ENCODE data around the gene JUN. TPM values are rescaled to one million over a fixed set of nuclear protein-coding genes. Genes with fewer than 3 reads are reported as not detected.

The JUN gene
- total RNA-seq, 2 donors from 2014 or later: 1,878 to 2,007 TPM

DNA sequence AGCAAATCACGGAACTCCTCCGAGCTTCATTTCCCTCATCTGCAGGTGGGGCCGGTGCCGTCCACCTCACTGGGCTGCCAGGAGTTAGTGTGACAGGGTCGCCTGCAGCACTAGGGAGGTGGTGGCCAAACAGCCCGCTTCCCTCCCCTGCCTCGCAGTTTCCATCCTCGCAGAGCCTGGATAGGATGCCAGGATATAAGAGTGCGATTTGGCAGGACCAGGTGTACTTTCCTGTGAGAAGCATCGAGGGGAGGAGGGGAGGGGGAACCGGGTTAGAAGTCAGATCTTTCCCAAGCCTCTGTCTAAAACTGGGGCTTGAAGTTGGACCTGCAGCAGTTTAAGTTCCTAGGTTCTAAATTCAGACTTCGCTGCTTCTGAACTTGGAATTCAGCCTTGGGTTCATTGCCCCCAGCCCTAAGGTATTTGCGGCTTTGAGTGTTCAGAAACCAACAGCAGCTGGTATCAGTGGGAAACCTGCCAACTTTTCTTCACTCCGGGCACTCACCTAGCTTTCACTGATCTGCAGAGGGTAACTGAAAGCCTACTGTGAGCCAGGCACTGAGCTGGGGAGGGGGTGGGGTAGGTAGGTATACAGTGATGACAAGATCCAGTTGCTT lies 1.7 kb upstream of the JUN start:
- H3K36me3 Mint-ChIP-seq (ENCODE audit: low read depth): peaks cover 2% of the 10 kb centered on the region
- ATAC-seq (no peak), DNase-seq (peak; percentile 15 to 16 (median 16))
- peaks cover 27% of the 10 kb centered on the region for H3K4me1 Mint-ChIP-seq
- peaks cover 6% of the 10 kb centered on the region for H3K27me3 Mint-ChIP-seq
- peak overlapping the region; percentile 96 for H3K27ac Mint-ChIP-seq
- no peaks in the 10 kb centered on the region for H3K9me3 ChIP-seq (ENCODE audit: control insufficient read depth, low read length, poor library complexity, severe bottlenecking)
- H3K4me3 Mint-ChIP-seq: peak overlapping the region; percentile 87

- H3K9me3 ChIP-seq (ENCODE audit: control insufficient read depth, low read length, poor library complexity, severe bottlenecking): no peaks in the 10 kb centered on the region
- H3K4me1 Mint-ChIP-seq: peaks cover 22% of the 10 kb centered on the region
- peaks cover 2% of the 10 kb centered on the region for H3K36me3 Mint-ChIP-seq (ENCODE audit: low read depth)
- peak overlapping the region; percentile 87 for H3K4me3 Mint-ChIP-seq
- ATAC-seq: peak; percentile 35
- H3K27ac Mint-ChIP-seq: peak overlapping the region; percentile 96
- peak; percentile 71 to 83 (median 82) for DNase-seq
- H3K27me3 Mint-ChIP-seq: peaks cover 8% of the 10 kb centered on the region
Measured at GRCh38 chr1:58784758-58785441, 1.1 kb upstream of the JUN start.

- DNase-seq (peak; percentile 21 to 26 (median 24)), ATAC-seq (no peak)
- Mint-ChIP-seq H3K4me1 (peaks cover 22% of the 10 kb centered on the region), H3K36me3 (ENCODE audit: low read depth) (peaks cover 2% of the 10 kb centered on the region), H3K27ac (peak overlapping the region; percentile 96), H3K4me3 (peak overlapping the region; percentile 87), H3K27me3 (peaks cover 10% of the 10 kb centered on the region)
- no peaks in the 10 kb centered on the region for H3K9me3 ChIP-seq (ENCODE audit: control insufficient read depth, low read length, poor library complexity, severe bottlenecking)
Measured at GRCh38 chr1:58783090-58783992, 506 bp downstream of the JUN start.

GRCh38 chr1:58782178-58783089 lies 1.4 kb downstream of the JUN start:
- H3K4me3 Mint-ChIP-seq: peak overlapping the region; percentile 87
- H3K4me1 Mint-ChIP-seq: peaks cover 21% of the 10 kb centered on the region
- peaks cover 10% of the 10 kb centered on the region for H3K27me3 Mint-ChIP-seq
- H3K9me3 ChIP-seq (ENCODE audit: control insufficient read depth, low read length, poor library complexity, severe bottlenecking): no peaks in the 10 kb centered on the region
- DNase-seq (peak; percentile 26 to 39 (median 35)), ATAC-seq (no peak)
- peak overlapping the region; percentile 96 for H3K27ac Mint-ChIP-seq
- H3K36me3 Mint-ChIP-seq (ENCODE audit: low read depth): peaks cover 1% of the 10 kb centered on the region

DNA sequence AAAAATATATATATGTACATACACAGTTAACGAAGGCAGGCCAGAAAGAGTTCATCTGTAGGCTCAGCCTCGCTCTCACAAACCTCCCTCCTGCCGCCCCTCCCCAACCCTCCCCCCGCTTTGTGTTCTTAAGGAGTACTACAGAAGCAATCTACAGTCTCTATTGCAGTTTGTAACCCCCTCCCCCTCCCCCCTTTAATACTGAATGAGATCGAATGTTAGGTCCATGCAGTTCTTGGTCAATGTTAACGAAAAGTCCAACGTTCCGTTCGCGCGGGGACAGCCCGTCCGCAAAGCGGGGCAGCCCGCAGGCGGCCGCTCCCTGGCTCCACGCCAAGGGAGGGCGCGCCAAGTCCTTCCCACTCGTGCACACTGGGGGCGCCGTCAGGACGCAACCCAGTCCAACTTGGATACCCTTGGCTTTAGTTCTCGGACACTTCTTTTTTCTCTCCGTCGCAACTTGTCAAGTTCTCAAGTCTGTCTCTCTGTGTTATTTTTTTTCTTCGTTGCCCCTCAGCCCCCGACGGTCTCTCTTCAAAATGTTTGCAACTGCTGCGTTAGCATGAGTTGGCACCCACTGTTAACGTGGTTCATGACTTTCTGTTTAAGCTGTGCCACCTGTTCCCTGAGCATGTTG lies 2.2 kb downstream of the JUN start:
- Mint-ChIP-seq H3K27me3 (peaks cover 10% of the 10 kb centered on the region), H3K4me1 (peaks cover 19% of the 10 kb centered on the region), H3K36me3 (ENCODE audit: low read depth) (no peaks in the 10 kb centered on the region), H3K27ac (peak overlapping the region; percentile 96), H3K4me3 (peak overlapping the region; percentile 87)
- ATAC-seq (no peak), DNase-seq (peak; percentile 48 to 53 (median 52))
- H3K9me3 ChIP-seq (ENCODE audit: control insufficient read depth, low read length, poor library complexity, severe bottlenecking): no peaks in the 10 kb centered on the region

GRCh38 chr1:58780836-58781452 lies 2.9 kb downstream of the JUN start:
- Mint-ChIP-seq H3K27me3 (peaks cover 10% of the 10 kb centered on the region), H3K27ac (peak overlapping the region; percentile 96), H3K36me3 (ENCODE audit: low read depth) (no peaks in the 10 kb centered on the region), H3K4me3 (peak overlapping the region; percentile 87), H3K4me1 (peaks cover 19% of the 10 kb centered on the region)
- DNase-seq: peak; percentile 14 to 31 (median 17)
- H3K9me3 ChIP-seq (ENCODE audit: control insufficient read depth, low read length, poor library complexity, severe bottlenecking): no peaks in the 10 kb centered on the region
- peak; percentile 2 for ATAC-seq

- DNase-seq: no peak
- Mint-ChIP-seq H3K4me1 (peaks cover 19% of the 10 kb centered on the region), H3K27me3 (peaks cover 10% of the 10 kb centered on the region), H3K27ac (peak overlapping the region; percentile 96), H3K36me3 (ENCODE audit: low read depth) (no peaks in the 10 kb centered on the region), H3K4me3 (peak overlapping the region; percentile 87)
- ATAC-seq: no peak
- H3K9me3 ChIP-seq (ENCODE audit: control insufficient read depth, low read length, poor library complexity, severe bottlenecking): no peaks in the 10 kb centered on the region
Measured at GRCh38 chr1:58780411-58780810, 3.4 kb downstream of the JUN start.

DNA sequence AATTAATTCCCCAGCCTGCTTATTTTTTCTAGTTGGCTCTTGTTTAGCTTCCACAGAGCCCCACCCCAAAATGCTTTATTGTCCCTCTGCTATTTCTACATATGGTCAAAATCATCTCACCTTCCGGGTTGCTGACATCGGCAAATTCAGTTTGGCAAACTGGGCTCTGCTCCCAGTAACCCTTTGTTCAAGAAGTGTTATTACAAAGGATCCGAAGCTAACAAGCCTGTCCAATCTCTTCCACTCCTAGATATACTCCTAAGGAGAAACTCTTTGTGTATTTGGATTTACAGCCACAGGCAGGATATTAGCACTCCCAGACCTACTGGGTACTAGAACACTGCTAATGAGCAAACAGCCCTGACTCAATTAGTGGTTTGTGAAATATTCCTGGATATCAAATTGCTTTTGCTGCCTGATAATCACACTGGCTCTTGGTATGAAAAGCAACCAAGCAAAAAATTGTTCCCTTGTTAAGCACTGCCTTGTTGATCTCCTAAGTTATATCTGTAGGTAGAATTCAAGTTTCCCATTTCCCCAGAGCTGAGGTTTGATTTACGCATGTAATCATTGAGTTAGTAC lies 4.0 kb downstream of the JUN start:
- peak overlapping the region; percentile 96 for H3K27ac Mint-ChIP-seq
- peaks cover 19% of the 10 kb centered on the region for H3K4me1 Mint-ChIP-seq
- peaks cover 10% of the 10 kb centered on the region for H3K27me3 Mint-ChIP-seq
- no peaks in the 10 kb centered on the region for H3K36me3 Mint-ChIP-seq (ENCODE audit: low read depth)
- DNase-seq: no peak
- ATAC-seq: no peak
- no peaks in the 10 kb centered on the region for H3K9me3 ChIP-seq (ENCODE audit: control insufficient read depth, low read length, poor library complexity, severe bottlenecking)
- peak overlapping the region; percentile 87 for H3K4me3 Mint-ChIP-seq

GRCh38 chr1:58779059-58779754 lies 4.6 kb downstream of the JUN start:
- Mint-ChIP-seq H3K36me3 (ENCODE audit: low read depth) (no peaks in the 10 kb centered on the region), H3K4me1 (peaks cover 17% of the 10 kb centered on the region), H3K27ac (peak overlapping the region; percentile 96), H3K27me3 (peaks cover 10% of the 10 kb centered on the region), H3K4me3 (peak overlapping the region; percentile 87)
- DNase-seq: no peak
- ATAC-seq: no peak
- H3K9me3 ChIP-seq (ENCODE audit: control insufficient read depth, low read length, poor library complexity, severe bottlenecking): no peaks in the 10 kb centered on the region

DNA sequence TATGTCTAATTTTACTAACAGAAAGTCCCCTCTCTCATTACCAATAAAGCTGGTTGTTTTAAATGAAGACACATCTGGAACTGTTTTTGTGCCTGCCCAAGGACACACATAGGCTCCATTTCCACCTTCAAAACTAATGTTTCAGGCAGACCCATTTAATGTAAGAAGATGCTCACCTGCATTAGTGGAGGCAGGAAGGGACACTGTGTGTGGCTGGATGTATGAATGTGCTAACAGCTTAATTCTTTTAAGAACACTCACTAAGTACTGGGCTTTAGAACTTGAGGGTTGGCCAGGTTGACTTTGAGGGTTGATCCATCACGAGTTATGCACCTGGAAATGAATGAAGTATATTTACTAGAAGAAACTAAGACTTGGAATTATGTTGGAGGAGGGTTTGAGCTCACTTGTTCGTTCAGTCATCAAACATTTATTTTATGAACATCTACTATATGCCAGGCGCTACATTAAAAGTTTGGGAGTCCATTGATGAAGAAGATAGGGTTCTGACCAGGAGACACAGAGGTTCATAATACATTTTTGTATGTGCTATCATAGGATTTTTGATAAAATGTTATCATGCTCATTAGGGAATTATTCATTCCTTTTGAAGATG lies 5.4 kb downstream of the JUN start:
- H3K4me1 Mint-ChIP-seq: peaks cover 17% of the 10 kb centered on the region
- ATAC-seq (no peak), DNase-seq (no peak)
- H3K4me3 Mint-ChIP-seq: peak overlapping the region; percentile 67
- H3K36me3 Mint-ChIP-seq (ENCODE audit: low read depth): no peaks in the 10 kb centered on the region
- H3K27ac Mint-ChIP-seq: peak overlapping the region; percentile 96
- H3K27me3 Mint-ChIP-seq: peaks cover 10% of the 10 kb centered on the region
- no peaks in the 10 kb centered on the region for H3K9me3 ChIP-seq (ENCODE audit: control insufficient read depth, low read length, poor library complexity, severe bottlenecking)

DNA sequence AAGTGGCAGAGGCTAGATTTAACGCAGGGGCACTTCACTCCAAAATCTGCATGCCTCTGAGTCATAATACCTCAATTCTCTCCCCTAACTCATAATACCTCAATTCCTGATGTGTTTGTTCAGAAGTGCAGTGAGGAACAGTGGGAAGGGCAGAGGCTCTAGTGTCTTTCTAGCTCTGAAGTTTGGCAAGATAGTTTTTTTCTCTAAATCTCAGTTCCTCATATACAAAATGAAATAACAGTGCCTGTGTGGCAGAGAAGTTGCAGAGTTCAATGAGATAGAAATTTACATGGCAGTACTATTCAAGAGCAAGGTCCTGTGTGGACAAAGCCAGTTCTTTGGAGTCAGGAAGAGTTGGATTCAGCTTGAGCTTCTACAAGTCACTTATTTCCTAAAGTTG lies 9.8 kb downstream of the JUN start:
- peaks cover 8% of the 10 kb centered on the region for H3K4me1 Mint-ChIP-seq

More for the DNA sequence above, 9.8 kb downstream of the JUN start:
- Mint-ChIP-seq H3K27me3 (peaks cover 5% of the 10 kb centered on the region), H3K4me3 (no peak overlapping the region), H3K36me3 (ENCODE audit: low read depth) (no peaks in the 10 kb centered on the region), H3K27ac (no peak overlapping the region)
- ATAC-seq (no peak), DNase-seq (no peak)
- no peaks in the 10 kb centered on the region for H3K9me3 ChIP-seq (ENCODE audit: control insufficient read depth, low read length, poor library complexity, severe bottlenecking)

All from T-helper 17 cell (primary cell).